Measurements from ENCODE around the gene EPB41. TPM values are rescaled to one million over a fixed set of nuclear protein-coding genes. Genes with fewer than 3 reads are reported as not detected.
"Not testable (repeated sequence)": the region's sequence is repeated elsewhere in the genome, so short reads cannot be mapped to it uniquely, and the experiment has no call there.

EPB41 gene
- total RNA-seq, 2 experiments from 2014 or later: 94.5 to 95.4 TPM

- CTCF ChIA-PET; H3K9me3 Mint-ChIP-seq (ENCODE audit: insufficient read depth); ATAC-seq; POLR2A ChIA-PET; H3K4me3 Mint-ChIP-seq; H3K4me1 Mint-ChIP-seq (ENCODE audit: low read depth); H3K27ac Mint-ChIP-seq; DNase-seq; H3K27me3 Mint-ChIP-seq (ENCODE audit: low read depth): not testable (repeated sequence)
- peaks cover 38% of the 10 kb centered on the region for H3K36me3 Mint-ChIP-seq (ENCODE audit: low read depth)
Observed at GRCh38 chr1:29092704-29093103, 178.3 kb downstream of the EPB41 start.

- ChIA-PET POLR2A (no interaction called here), CTCF (interaction anchor here (0.7 kb wide), 1 partner anchor 8 kb away, joined by 4 read pairs; no protein-coding TSS in a partner anchor)
- Mint-ChIP-seq H3K9me3 (ENCODE audit: insufficient read depth) (no peaks in the 10 kb centered on the region), H3K4me3 (no peak overlapping the region), H3K4me1 (ENCODE audit: low read depth) (peaks cover 3% of the 10 kb centered on the region), H3K27me3 (ENCODE audit: low read depth) (no peaks in the 10 kb centered on the region), H3K27ac (no peak overlapping the region), H3K36me3 (ENCODE audit: low read depth) (peaks cover 44% of the 10 kb centered on the region)
- DNase-seq (no peak), ATAC-seq (no peak)
Observed at GRCh38 chr1:29094433-29094832, 180.1 kb downstream of the EPB41 start.

- H3K4me1 Mint-ChIP-seq (ENCODE audit: low read depth): peaks cover 3% of the 10 kb centered on the region
- peaks cover 45% of the 10 kb centered on the region for H3K36me3 Mint-ChIP-seq (ENCODE audit: low read depth)
- no peak for ATAC-seq
- no peaks in the 10 kb centered on the region for H3K9me3 Mint-ChIP-seq (ENCODE audit: insufficient read depth)
- no peak for DNase-seq
- no peak overlapping the region for H3K4me3 Mint-ChIP-seq
- CTCF ChIA-PET: no interaction called here
- H3K27me3 Mint-ChIP-seq (ENCODE audit: low read depth): no peaks in the 10 kb centered on the region
- POLR2A ChIA-PET: no interaction called here
- no peak overlapping the region for H3K27ac Mint-ChIP-seq
Observed at GRCh38 chr1:29094954-29095353, 180.6 kb downstream of the EPB41 start.

GRCh38 chr1:29096231-29096886 is 182.0 kb downstream of the EPB41 start:
- Mint-ChIP-seq H3K4me1 (ENCODE audit: low read depth) (peaks cover 3% of the 10 kb centered on the region), H3K27me3 (ENCODE audit: low read depth) (no peaks in the 10 kb centered on the region), H3K4me3 (no peak overlapping the region), H3K36me3 (ENCODE audit: low read depth) (peaks cover 40% of the 10 kb centered on the region), H3K27ac (no peak overlapping the region), H3K9me3 (ENCODE audit: insufficient read depth) (no peaks in the 10 kb centered on the region)
- POLR2A ChIA-PET: interaction anchor here (0.7 kb wide), 1 partner anchor 287 kb away, joined by 3 read pairs; no protein-coding TSS in a partner anchor
- DNase-seq (no peak), ATAC-seq (no peak)
- CTCF ChIA-PET: interaction anchor here (0.9 to 1.5 kb wide), 2 partner anchors 212 to 219 kb away, joined by 3 read pairs; no protein-coding TSS in a partner anchor

GRCh38 chr1:29099286-29099685 is 184.9 kb downstream of the EPB41 start:
- no peak overlapping the region for H3K27ac Mint-ChIP-seq
- no peaks in the 10 kb centered on the region for H3K27me3 Mint-ChIP-seq (ENCODE audit: low read depth)
- POLR2A ChIA-PET: no interaction called here
- CTCF ChIA-PET: no interaction called here
- H3K4me3 Mint-ChIP-seq: no peak overlapping the region
- H3K36me3 Mint-ChIP-seq (ENCODE audit: low read depth): peaks cover 32% of the 10 kb centered on the region
- ATAC-seq: no peak
- no peaks in the 10 kb centered on the region for H3K9me3 Mint-ChIP-seq (ENCODE audit: insufficient read depth)
- peaks cover 3% of the 10 kb centered on the region for H3K4me1 Mint-ChIP-seq (ENCODE audit: low read depth)
- DNase-seq: no peak

- Mint-ChIP-seq H3K9me3 (ENCODE audit: insufficient read depth) (no peaks in the 10 kb centered on the region), H3K27ac (no peak overlapping the region), H3K4me1 (ENCODE audit: low read depth) (peaks cover 3% of the 10 kb centered on the region), H3K4me3 (no peak overlapping the region), H3K27me3 (ENCODE audit: low read depth) (no peaks in the 10 kb centered on the region), H3K36me3 (ENCODE audit: low read depth) (peaks cover 28% of the 10 kb centered on the region)
- DNase-seq (no peak), ATAC-seq (no peak)
- ChIA-PET CTCF (no interaction called here), POLR2A (no interaction called here)
Observed at GRCh38 chr1:29100487-29100886, 186.1 kb downstream of the EPB41 start.

GRCh38 chr1:29105822-29106221 is 191.5 kb downstream of the EPB41 start:
- Mint-ChIP-seq H3K4me1 (ENCODE audit: low read depth) (no peaks in the 10 kb centered on the region), H3K4me3 (no peak overlapping the region), H3K9me3 (ENCODE audit: insufficient read depth) (no peaks in the 10 kb centered on the region), H3K27me3 (ENCODE audit: low read depth) (no peaks in the 10 kb centered on the region), H3K36me3 (ENCODE audit: low read depth) (peaks cover 13% of the 10 kb centered on the region), H3K27ac (no peak overlapping the region)
- ChIA-PET POLR2A (no interaction called here), CTCF (no interaction called here)
- no peak for DNase-seq
- no peak for ATAC-seq

GRCh38 chr1:29108041-29108440 is 193.7 kb downstream of the EPB41 start:
- peaks cover 17% of the 10 kb centered on the region for H3K36me3 Mint-ChIP-seq (ENCODE audit: low read depth)
- not testable (repeated sequence) for H3K4me1 Mint-ChIP-seq (ENCODE audit: low read depth); ATAC-seq; H3K9me3 Mint-ChIP-seq (ENCODE audit: insufficient read depth); H3K4me3 Mint-ChIP-seq; DNase-seq; H3K27me3 Mint-ChIP-seq (ENCODE audit: low read depth); H3K27ac Mint-ChIP-seq
- CTCF ChIA-PET: interaction anchor here (0.7 kb wide), 1 partner anchor 16 kb away, joined by 3 read pairs; no protein-coding TSS in a partner anchor
- POLR2A ChIA-PET: interaction anchor here (0.5 to 0.6 kb wide), 2 partner anchors 10 to 268 kb away, joined by 3 read pairs; no protein-coding TSS in a partner anchor

- Mint-ChIP-seq H3K4me3 (no peak overlapping the region), H3K4me1 (ENCODE audit: low read depth) (no peaks in the 10 kb centered on the region), H3K36me3 (ENCODE audit: low read depth) (peaks cover 35% of the 10 kb centered on the region), H3K27me3 (ENCODE audit: low read depth) (no peaks in the 10 kb centered on the region), H3K9me3 (ENCODE audit: insufficient read depth) (no peaks in the 10 kb centered on the region), H3K27ac (no peak overlapping the region)
- no peak for DNase-seq
- no peak for ATAC-seq
- POLR2A ChIA-PET: no interaction called here
- CTCF ChIA-PET: interaction anchor here (0.8 to 2.7 kb wide), 7 partner anchors 9 to 231 kb away, joined by 3 to 9 read pairs (median 4); partner anchors contain the start of genes SRSF4 and TMEM200B
Observed at GRCh38 chr1:29112705-29113412, 198.5 kb downstream of the EPB41 start.

GRCh38 chr1:29113413-29114117 is 199.2 kb downstream of the EPB41 start:
- Mint-ChIP-seq H3K27me3 (ENCODE audit: low read depth) (no peaks in the 10 kb centered on the region), H3K4me1 (ENCODE audit: low read depth) (no peaks in the 10 kb centered on the region), H3K27ac (no peak overlapping the region), H3K4me3 (no peak overlapping the region), H3K36me3 (ENCODE audit: low read depth) (peaks cover 39% of the 10 kb centered on the region), H3K9me3 (ENCODE audit: insufficient read depth) (no peaks in the 10 kb centered on the region)
- no peak for DNase-seq
- no peak for ATAC-seq
- ChIA-PET CTCF (interaction anchor here (1.0 to 2.7 kb wide), 6 partner anchors 10 to 231 kb away, joined by 3 to 9 read pairs (median 4); partner anchors contain the start of genes SRSF4 and TMEM200B), POLR2A (no interaction called here)

- no peak for DNase-seq
- Mint-ChIP-seq H3K4me1 (ENCODE audit: low read depth) (no peaks in the 10 kb centered on the region), H3K9me3 (ENCODE audit: insufficient read depth) (no peaks in the 10 kb centered on the region), H3K27ac (no peak overlapping the region), H3K27me3 (ENCODE audit: low read depth) (no peaks in the 10 kb centered on the region), H3K36me3 (ENCODE audit: low read depth) (peaks cover 34% of the 10 kb centered on the region), H3K4me3 (no peak overlapping the region)
- ATAC-seq: no peak
- CTCF ChIA-PET: interaction anchor here (1.8 to 3.2 kb wide), 3 partner anchors 9 to 233 kb away, joined by 4 to 11 read pairs (median 9); partner anchors contain the start of gene TMEM200B
- POLR2A ChIA-PET: no interaction called here
Observed at GRCh38 chr1:29114654-29115053, 200.3 kb downstream of the EPB41 start.
